ENCODE results near the gene DCTN2. TPM values are rescaled to one million over a fixed set of nuclear protein-coding genes. Genes with fewer than 3 reads are reported as not detected.
A peak's percentile ranks its signal among the peaks of the same experiment; 100 is the strongest.

Gene DCTN2
- total RNA-seq, 2 experiments from 2014 or later, result 80.9 to 85.1 TPM

- Mint-ChIP-seq H3K36me3 (ENCODE audit: low read depth) (no peaks in the 10 kb centered on the region), H3K4me3 (no peak overlapping the region), H3K27me3 (peaks cover 1% of the 10 kb centered on the region), H3K9me3 (no peaks in the 10 kb centered on the region), H3K4me1 (peaks cover 3% of the 10 kb centered on the region), H3K27ac (no peak overlapping the region)
- no peak for DNase-seq
- POLR2A ChIA-PET, result no interaction called here
- CTCF ChIA-PET, result interaction anchor here (1.2 to 6.1 kb wide), 13 partner anchors 8 to 161 kb away, joined by 3 to 77 read pairs (median 14); partner anchors contain the start of genes ARHGAP9, B4GALNT1, DCTN2 and GLI1
Measured at GRCh38 chr12:57584690-57585089, 37.7 kb upstream of the DCTN2 start.

GRCh38 chr12:57584050-57584449 is 37.1 kb upstream of the DCTN2 start:
- DNase-seq, result no peak
- peaks cover 1% of the 10 kb centered on the region for H3K27me3 Mint-ChIP-seq
- no peaks in the 10 kb centered on the region for H3K36me3 Mint-ChIP-seq (ENCODE audit: low read depth)
- H3K4me3 Mint-ChIP-seq, result no peak overlapping the region
- peaks cover 5% of the 10 kb centered on the region for H3K4me1 Mint-ChIP-seq
- no peak overlapping the region for H3K27ac Mint-ChIP-seq
- H3K9me3 Mint-ChIP-seq, result no peaks in the 10 kb centered on the region
- CTCF ChIA-PET, result interaction anchor here (1.1 to 6.1 kb wide), 23 partner anchors 9 to 161 kb away, joined by 3 to 77 read pairs (median 10); partner anchors contain the start of genes ARHGAP9, B4GALNT1, DCTN2 and DTX3
- POLR2A ChIA-PET, result interaction anchor here (1.1 to 1.2 kb wide), 3 partner anchors 7 to 135 kb away, joined by 3 to 4 read pairs (median 3); partner anchors contain the start of gene OS9

GRCh38 chr12:57583008-57583831 is 36.2 kb upstream of the DCTN2 start:
- DNase-seq, result peak; percentile 72
- CTCF ChIA-PET, result interaction anchor here (0.6 to 6.1 kb wide), 29 partner anchors 8 to 273 kb away, joined by 3 to 77 read pairs (median 9); partner anchors contain the start of genes ARHGEF25, B4GALNT1, DCTN2 and DTX3

GRCh38 chr12:57582440-57582839 is 35.4 kb upstream of the DCTN2 start:
- ChIA-PET POLR2A (interaction anchor here (1.1 to 1.4 kb wide), 2 partner anchors 9 to 159 kb away, joined by 4 read pairs; partner anchors contain the start of gene PIP4K2C), CTCF (interaction anchor here (1.0 to 6.1 kb wide), 13 partner anchors 7 to 273 kb away, joined by 3 to 77 read pairs (median 16); partner anchors contain the start of genes B4GALNT1, DTX3, GLI1 and OS9)
- Mint-ChIP-seq H3K9me3 (no peaks in the 10 kb centered on the region), H3K4me1 (peaks cover 5% of the 10 kb centered on the region), H3K4me3 (no peak overlapping the region), H3K36me3 (ENCODE audit: low read depth) (no peaks in the 10 kb centered on the region), H3K27ac (no peak overlapping the region), H3K27me3 (peaks cover 1% of the 10 kb centered on the region)
- no peak for DNase-seq

More at GRCh38 chr12:57583008-57583831, 36.2 kb upstream of the DCTN2 start:
- Mint-ChIP-seq H3K27ac (no peak overlapping the region), H3K4me3 (no peak overlapping the region), H3K36me3 (ENCODE audit: low read depth) (no peaks in the 10 kb centered on the region), H3K4me1 (peaks cover 5% of the 10 kb centered on the region), H3K9me3 (no peaks in the 10 kb centered on the region), H3K27me3 (peaks cover 1% of the 10 kb centered on the region)
- POLR2A ChIA-PET, result interaction anchor here (0.7 to 1.4 kb wide), 6 partner anchors 8 to 158 kb away, joined by 3 to 4 read pairs (median 4); partner anchors contain the start of gene OS9

- Mint-ChIP-seq H3K9me3 (no peaks in the 10 kb centered on the region), H3K4me3 (no peak overlapping the region), H3K4me1 (peaks cover 5% of the 10 kb centered on the region), H3K36me3 (ENCODE audit: low read depth) (no peaks in the 10 kb centered on the region), H3K27me3 (peaks cover 1% of the 10 kb centered on the region), H3K27ac (no peak overlapping the region)
- ChIA-PET CTCF (interaction anchor here (2.5 to 6.1 kb wide), 4 partner anchors 11 to 51 kb away, joined by 23 to 77 read pairs (median 50); partner anchors contain the start of genes B4GALNT1 and PIP4K2C), POLR2A (interaction anchor here (1.1 kb wide), 1 partner anchor 10 kb away, joined by 4 read pairs; the partner anchor contains the start of gene PIP4K2C)
- no peak for DNase-seq
Measured at GRCh38 chr12:57581802-57582201, 34.8 kb upstream of the DCTN2 start.

GRCh38 chr12:57580466-57580795 is 33.4 kb upstream of the DCTN2 start:
- CTCF ChIA-PET, result interaction anchor here (1.1 to 6.1 kb wide), 3 partner anchors 34 to 52 kb away, joined by 3 to 77 read pairs (median 47); partner anchors contain the start of gene B4GALNT1
- POLR2A ChIA-PET, result interaction anchor here (1.6 kb wide), 1 partner anchor 10 kb away, joined by 5 read pairs; the partner anchor contains the start of gene PIP4K2C
- Mint-ChIP-seq H3K27ac (no peak overlapping the region), H3K4me3 (no peak overlapping the region), H3K27me3 (peaks cover 1% of the 10 kb centered on the region), H3K4me1 (peaks cover 5% of the 10 kb centered on the region), H3K9me3 (no peaks in the 10 kb centered on the region), H3K36me3 (ENCODE audit: low read depth) (peaks cover 2% of the 10 kb centered on the region)
- DNase-seq, result no peak

GRCh38 chr12:57579677-57580465 is 32.9 kb upstream of the DCTN2 start:
- Mint-ChIP-seq H3K4me1 (peaks cover 5% of the 10 kb centered on the region), H3K27me3 (peaks cover 1% of the 10 kb centered on the region), H3K4me3 (no peak overlapping the region), H3K9me3 (no peaks in the 10 kb centered on the region), H3K36me3 (ENCODE audit: low read depth) (peaks cover 3% of the 10 kb centered on the region), H3K27ac (no peak overlapping the region)
- POLR2A ChIA-PET, result interaction anchor here (1.6 kb wide), 1 partner anchor 11 kb away, joined by 5 read pairs; the partner anchor contains the start of gene PIP4K2C
- CTCF ChIA-PET, result interaction anchor here (1.1 to 6.1 kb wide), 3 partner anchors 34 to 53 kb away, joined by 3 to 77 read pairs (median 47); partner anchors contain the start of gene B4GALNT1
- DNase-seq, result no peak

GRCh38 chr12:57579011-57579410 is 32.0 kb upstream of the DCTN2 start:
- CTCF ChIA-PET, result no interaction called here
- H3K27ac Mint-ChIP-seq, result no peak overlapping the region

GRCh38 chr12:57577981-57578758 is 31.2 kb upstream of the DCTN2 start:
- ChIA-PET POLR2A (no interaction called here), CTCF (no interaction called here)
- no peak for DNase-seq
- peaks cover 3% of the 10 kb centered on the region for H3K36me3 Mint-ChIP-seq (ENCODE audit: low read depth)
- H3K27me3 Mint-ChIP-seq, result peaks cover under 1% of the 10 kb centered on the region
- no peaks in the 10 kb centered on the region for H3K9me3 Mint-ChIP-seq
- H3K4me1 Mint-ChIP-seq, result peaks cover 3% of the 10 kb centered on the region
- no peak overlapping the region for H3K4me3 Mint-ChIP-seq
- no peak overlapping the region for H3K27ac Mint-ChIP-seq

More at GRCh38 chr12:57579011-57579410, 32.0 kb upstream of the DCTN2 start:
- POLR2A ChIA-PET, result no interaction called here
- Mint-ChIP-seq H3K9me3 (no peaks in the 10 kb centered on the region), H3K36me3 (ENCODE audit: low read depth) (peaks cover 3% of the 10 kb centered on the region), H3K4me3 (no peak overlapping the region), H3K27me3 (peaks cover 1% of the 10 kb centered on the region), H3K4me1 (peaks cover 5% of the 10 kb centered on the region)
- DNase-seq, result no peak

- Mint-ChIP-seq H3K9me3 (no peaks in the 10 kb centered on the region), H3K27ac (no peak overlapping the region), H3K4me1 (peaks cover 3% of the 10 kb centered on the region), H3K36me3 (ENCODE audit: low read depth) (peaks cover 3% of the 10 kb centered on the region), H3K27me3 (no peaks in the 10 kb centered on the region), H3K4me3 (no peak overlapping the region)
- DNase-seq, result no peak
- CTCF ChIA-PET, result interaction anchor here (2.2 to 3.2 kb wide), 2 partner anchors 8 to 57 kb away, joined by 6 to 18 read pairs; partner anchors contain the start of gene B4GALNT1
- POLR2A ChIA-PET, result interaction anchor here (2.1 kb wide), 1 partner anchor 17 kb away, joined by 7 read pairs; no protein-coding TSS in a partner anchor
Measured at GRCh38 chr12:57576613-57577160, 29.7 kb upstream of the DCTN2 start.

GRCh38 chr12:57575771-57576612 is 29.0 kb upstream of the DCTN2 start:
- Mint-ChIP-seq H3K27me3 (no peaks in the 10 kb centered on the region), H3K27ac (no peak overlapping the region), H3K9me3 (no peaks in the 10 kb centered on the region), H3K36me3 (ENCODE audit: low read depth) (peaks cover 3% of the 10 kb centered on the region), H3K4me3 (no peak overlapping the region), H3K4me1 (peaks cover 3% of the 10 kb centered on the region)
- ChIA-PET CTCF (interaction anchor here (1.6 to 3.2 kb wide), 3 partner anchors 8 to 57 kb away, joined by 6 to 18 read pairs (median 6); partner anchors contain the start of gene B4GALNT1), POLR2A (interaction anchor here (2.1 kb wide), 1 partner anchor 17 kb away, joined by 7 read pairs; no protein-coding TSS in a partner anchor)
- no peak for DNase-seq

Measured in activated CD4-positive, alpha-beta memory T cell treated with anti-CD3 and anti-CD28 coated beads, Interleukin-2, amount 10 ng/mL, durations not matched to agents 7 days and 5 days (primary cell).